GM23248 (cell line): ENCODE data around the gene ABCF1.

Experiments
- EZH2 ChIP-seq: fragments of 200-600 bp; sonication (generic); IDR thresholded peaks from 2 replicates; pipeline ENCODE4 v1.6.1; 2018; ENCODE audit warnings: antibody characterized with exemption, mild to moderate bottlenecking; ENCODE audit not compliant: insufficient read depth, poor library complexity, severe bottlenecking
- EZH2phosphoT487 ChIP-seq: fragments of 200-600 bp; sonication (generic); IDR thresholded peaks from 2 replicates; pipeline ENCODE4 v1.6.1; 2018; ENCODE audit warnings: antibody characterized with exemption, moderate library complexity, mild to moderate bottlenecking, low read depth; ENCODE audit not compliant: insufficient read depth

DNA sequence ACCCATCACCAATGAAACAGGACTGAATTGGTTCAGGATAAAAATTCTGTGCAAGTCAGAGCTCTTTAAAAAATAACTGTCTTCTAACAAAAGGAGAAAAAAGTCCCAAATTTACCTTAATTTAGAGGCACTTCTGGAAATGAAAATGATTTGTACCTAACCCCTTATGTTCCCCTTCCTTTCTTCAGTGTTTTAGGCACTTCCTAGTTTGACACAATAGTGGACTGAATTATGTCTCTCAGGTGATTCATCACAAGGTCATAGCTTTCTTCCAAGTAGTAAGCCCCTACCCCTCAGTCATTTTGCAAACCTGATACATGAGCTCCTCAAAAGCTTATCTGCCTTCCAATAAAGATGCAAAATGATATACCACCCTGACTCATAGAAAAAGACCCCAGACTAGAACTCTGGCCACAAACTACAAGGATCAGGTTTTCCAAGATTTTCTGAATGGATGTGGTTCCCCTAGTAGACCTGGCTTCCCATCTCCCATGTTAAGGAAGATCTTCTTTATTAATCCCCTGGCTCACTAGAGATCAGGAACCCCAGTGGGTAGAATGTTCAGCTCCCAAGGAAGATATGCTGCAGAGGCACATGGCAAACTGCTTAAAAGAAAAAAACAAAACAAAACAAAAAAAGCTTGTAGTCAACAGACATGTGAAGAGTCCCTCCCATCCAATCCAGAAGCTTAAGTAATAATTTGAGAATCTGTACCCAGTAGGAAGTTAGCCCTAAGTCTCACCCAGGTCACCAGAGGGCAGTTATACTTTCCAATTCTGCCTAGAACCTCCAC, 42.2 kb downstream of the ABCF1 start:
- TF ChIP-seq EZH2 (no peak), EZH2phosphoT487 (no peak)
